Right cardiac atrium (tissue), 5 donors: ENCODE measurements around the gene AMMECR1. TPM values are rescaled to one million over a fixed set of nuclear protein-coding genes. Genes with fewer than 3 reads are reported as not detected.
"Not testable (repeated sequence)": the region's sequence is repeated elsewhere in the genome, so short reads cannot be mapped to it uniquely, and the experiment has no call there.

Experiments used
- ATAC-seq, 2 donors: fragments of 200-7000 bp; cut with Tn5 transposase; one replicate each; pipeline versions ENCODE4 v1.8.0 to v1.9.1; 2020; ENCODE audit warnings: moderate library complexity in 2 of 2, mild to moderate bottlenecking in 1 of 2
- DNase-seq, 3 donors: peaks; one replicate each; pipeline ENCODE4 v3.0.0-alpha.2; 2020
- H3K27ac ChIP-seq: one replicate; pipeline ENCODE4 v1.5.1; 2013; ENCODE audit warnings: mild to moderate bottlenecking, low read length, control low read depth, moderate library complexity
- H3K27me3 ChIP-seq: one replicate; pipeline ENCODE4 v1.6.1; 2013; ENCODE audit not compliant: control insufficient read depth, insufficient read depth
- H3K4me1 ChIP-seq: one replicate; pipeline ENCODE4 v1.6.1; 2013; ENCODE audit warnings: low read length; ENCODE audit not compliant: control insufficient read depth, insufficient read depth
- H3K4me3 ChIP-seq: one replicate; pipeline ENCODE4 v1.5.1; 2013; ENCODE audit warnings: low read length, control low read depth
- H3K9me3 ChIP-seq: one replicate; pipeline ENCODE4 v1.6.1; 2013; ENCODE audit warnings: low read length; ENCODE audit not compliant: control insufficient read depth
- WGBS: extraction: QIAGEN DNeasy Blood & Tissue Kit; methylation state at CpG from one replicate; pipeline ENCODE4 v1.1.7; 2013; 5-methylcytosine and 5-hydroxymethylcytosine counted together
- intact Hi-C, 4 donors: fragments of 100-400 bp; cut with DNase I; formaldehyde crosslinking; loops; one replicate each; pipeline versions ENCODE4 v1.11.0 to v1.14.0; 2022 to 2023
- polyA plus RNA-seq: library from polyadenylated mRNA; stranded (reverse); fragments of 200-250 nt; gene quantifications from one replicate; pipeline ENCODE4 v1.2.3, GENCODE V29; 2013
- total RNA-seq, 4 donors: library from RNA; stranded (reverse); fragmentation: NEBNext Ultra II Directional; extraction: Animal tissue kit (Norgen Biotek cat#: 25700); gene quantifications; one replicate each; pipeline ENCODE4 v1.2.1, GENCODE V29; 2021
- donor health status: healthy with polysubstance abuse.
- donor health status: DM: no; HTN: yes; CAD: no.
- donor health status: DM: no; HTN: no; CAD: no.
- donor health status: DM: no; HTN: yes; CAD: no; lungs with severe emphysema.
- donor health status: DM: yes; HTN: yes; CAD: no.

Gene AMMECR1
- total and polyA plus RNA-seq, 5 donors = 0.77 to 3.1 (median 1.7) TPM

GRCh38 chrX:110155759-110156158, 162.1 kb downstream of the AMMECR1 start:
- DNase-seq = no peak
- WGBS = 100% methylated on average over 1 of the region's 1 CpG
- no peak overlapping the region for H3K27ac ChIP-seq
- H3K27me3 ChIP-seq = no peaks in the 10 kb centered on the region
- ATAC-seq = no peak
- H3K4me3 ChIP-seq = no peak overlapping the region
- intact Hi-C loops = no loop called here
- no peaks in the 10 kb centered on the region for H3K9me3 ChIP-seq
- H3K4me1 ChIP-seq = no peaks in the 10 kb centered on the region

GRCh38 chrX:110154328-110154727, 163.6 kb downstream of the AMMECR1 start:
- WGBS = 77% methylated on average over 5 of the region's 5 CpGs
- H3K27ac ChIP-seq, H3K4me3 ChIP-seq, H3K9me3 ChIP-seq, DNase-seq, H3K4me1 ChIP-seq, intact Hi-C loops, H3K27me3 ChIP-seq, ATAC-seq: not testable (repeated sequence)

GRCh38 chrX:110153896-110154295, 164.0 kb downstream of the AMMECR1 start:
- intact Hi-C loops = no loop called here
- WGBS = 76% methylated on average over 2 of the region's 2 CpGs
- Histone ChIP-seq H3K4me1 (no peaks in the 10 kb centered on the region), H3K27me3 (no peaks in the 10 kb centered on the region), H3K4me3 (no peak overlapping the region), H3K9me3 (no peaks in the 10 kb centered on the region), H3K27ac (no peak overlapping the region)
- no peak for ATAC-seq
- no peak for DNase-seq

- Histone ChIP-seq H3K27me3 (no peaks in the 10 kb centered on the region), H3K9me3 (no peaks in the 10 kb centered on the region), H3K27ac (no peak overlapping the region), H3K4me1 (no peaks in the 10 kb centered on the region), H3K4me3 (no peak overlapping the region)
- intact Hi-C loops = no loop called here
- no peak for DNase-seq
- WGBS = 86% methylated on average over 2 of the region's 2 CpGs
- no peak for ATAC-seq
Measured at GRCh38 chrX:110153244-110153643, 164.6 kb downstream of the AMMECR1 start.

- intact Hi-C loops = loop anchor here (5.0 to 10.0 kb wide), 4 partner anchors 232 to 242 kb away; no protein-coding TSS in a partner anchor
- H3K4me3 ChIP-seq = no peak overlapping the region
- WGBS = 15% methylated on average over 2 of the region's 2 CpGs
- ATAC-seq = peak; percentile 70 to 73
- peaks cover 10% of the 10 kb centered on the region for H3K4me1 ChIP-seq
- H3K9me3 ChIP-seq = no peaks in the 10 kb centered on the region
- no peak overlapping the region for H3K27ac ChIP-seq
- H3K27me3 ChIP-seq = no peaks in the 10 kb centered on the region
- no peak for DNase-seq
Measured at GRCh38 chrX:110146521-110146920, 171.4 kb downstream of the AMMECR1 start.

GRCh38 chrX:110145854-110146253, 172.0 kb downstream of the AMMECR1 start:
- Histone ChIP-seq H3K4me3 (no peak overlapping the region), H3K4me1 (peaks cover 10% of the 10 kb centered on the region), H3K9me3 (no peaks in the 10 kb centered on the region), H3K27me3 (no peaks in the 10 kb centered on the region), H3K27ac (no peak overlapping the region)
- intact Hi-C loops = loop anchor here (5.0 to 10.0 kb wide), 4 partner anchors 231 to 241 kb away; no protein-coding TSS in a partner anchor
- DNase-seq = no peak
- peak; percentile 38 to 45 for ATAC-seq
- WGBS = 22% methylated on average over 4 of the region's 4 CpGs

GRCh38 chrX:110145311-110145710, 172.6 kb downstream of the AMMECR1 start:
- Histone ChIP-seq H3K27me3 (no peaks in the 10 kb centered on the region), H3K4me3 (no peak overlapping the region), H3K9me3 (no peaks in the 10 kb centered on the region), H3K27ac (no peak overlapping the region), H3K4me1 (peaks cover 10% of the 10 kb centered on the region)
- intact Hi-C loops = loop anchor here (5.0 to 10.0 kb wide), 4 partner anchors 231 to 241 kb away; no protein-coding TSS in a partner anchor
- ATAC-seq (no peak), DNase-seq (no peak)

Other genes starting within 250 kb of the AMMECR1 start
- gene RTL9, start 40.8 kb upstream of the AMMECR1 start, total RNA-seq = under 1 TPM; 0.32 to 0.64 (median 0.46) TPM
- 0.20 TPM for gene RTL9, start 40.8 kb upstream of the AMMECR1 start, polyA plus RNA-seq